Esophagus (tissue), 2 donors: Measurements from ENCODE around the gene LSM14B. TPM values are rescaled to one million over a fixed set of nuclear protein-coding genes. Genes with fewer than 3 reads are reported as not detected.

Source experiments
- H3K27ac ChIP-seq, 2 donors: one replicate each; pipeline ENCODE4 v1.5.1; 2013; ENCODE audit warnings: low read depth in 2 of 2, mild to moderate bottlenecking in 2 of 2, inconsistent platforms in 1 of 2, low read length in 1 of 2, moderate library complexity in 1 of 2
- H3K27me3 ChIP-seq, 2 donors: one replicate each; pipeline ENCODE4 v1.6.1; 2013; ENCODE audit warnings: low read length in 2 of 2, control low read depth in 1 of 2, mild to moderate bottlenecking in 1 of 2; ENCODE audit not compliant: insufficient read depth in 2 of 2, control insufficient read depth in 1 of 2
- H3K36me3 ChIP-seq, 2 donors: one replicate each; pipeline ENCODE4 v1.6.1; 2013; ENCODE audit warnings: low read length in 1 of 2; ENCODE audit not compliant: control insufficient read depth in 2 of 2, insufficient read depth in 2 of 2
- H3K4me1 ChIP-seq, 2 donors: one replicate each; pipeline ENCODE4 v1.6.1; 2013; ENCODE audit warnings: low read length in 1 of 2; ENCODE audit not compliant: control insufficient read depth in 2 of 2, insufficient read depth in 2 of 2
- H3K4me3 ChIP-seq, 2 donors: one replicate each; pipeline ENCODE4 v1.5.1; 2013; ENCODE audit warnings: low read length in 2 of 2, mild to moderate bottlenecking in 2 of 2, low read depth in 1 of 2, moderate library complexity in 1 of 2
- H3K9me3 ChIP-seq, 2 donors: one replicate each; pipeline ENCODE4 v1.6.1; 2013; ENCODE audit warnings: mild to moderate bottlenecking in 2 of 2, low read depth in 1 of 2, low read length in 1 of 2, moderate library complexity in 1 of 2; ENCODE audit not compliant: control insufficient read depth in 2 of 2, insufficient read depth in 1 of 2
- WGBS, 2 donors: extraction: QIAGEN DNeasy Blood & Tissue Kit; methylation state at CpG; one replicate each; pipeline ENCODE4 v1.1.7; 2013; 5-methylcytosine and 5-hydroxymethylcytosine counted together
- polyA plus RNA-seq, 2 donors: library from polyadenylated mRNA; stranded (reverse); fragments of 200-250 nt; gene quantifications; one replicate each; pipeline ENCODE4 v1.2.3, GENCODE V29; 2013
- donor health status: healthy with polysubstance abuse.
- donor health status: Bipolar disorder and iron deficiency.

The LSM14B gene
- polyA plus RNA-seq, 2 donors: 12.3 to 20.2 TPM

- WGBS, 2 donors: 93 to 94% methylated on average over 28 of the region's 28 CpGs
- H3K9me3 ChIP-seq: no peaks in the 10 kb centered on the region
- H3K27ac ChIP-seq: no peak overlapping the region
- H3K4me1 ChIP-seq: no peaks in the 10 kb centered on the region
- no peaks in the 10 kb centered on the region for H3K27me3 ChIP-seq
- H3K4me3 ChIP-seq: no peak overlapping the region
- peaks cover 4 to 26% of the 10 kb centered on the region in 2 donors for H3K36me3 ChIP-seq
Observed at GRCh38 chr20:62174021-62174804, 51.9 kb downstream of the LSM14B start.

- H3K36me3 ChIP-seq: peaks cover 4 to 20% of the 10 kb centered on the region in 2 donors
- 96% methylated on average over 26 of the region's 26 CpGs for WGBS, 2 donors
Observed at GRCh38 chr20:62174870-62175624, 52.8 kb downstream of the LSM14B start.

GRCh38 chr20:62175711-62176110 lies 53.4 kb downstream of the LSM14B start:
- Histone ChIP-seq H3K27me3 (no peaks in the 10 kb centered on the region), H3K36me3 (peaks cover 0 to 20% of the 10 kb centered on the region in 2 donors), H3K4me1 (no peaks in the 10 kb centered on the region), H3K27ac (no peak overlapping the region), H3K4me3 (no peak overlapping the region), H3K9me3 (no peaks in the 10 kb centered on the region)
- 94 to 96% methylated on average over 10 of the region's 10 CpGs for WGBS, 2 donors

More at GRCh38 chr20:62174870-62175624, 52.8 kb downstream of the LSM14B start:
- no peak overlapping the region for H3K4me3 ChIP-seq
- no peaks in the 10 kb centered on the region for H3K9me3 ChIP-seq
- H3K27me3 ChIP-seq: no peaks in the 10 kb centered on the region
- H3K4me1 ChIP-seq: no peaks in the 10 kb centered on the region
- no peak overlapping the region for H3K27ac ChIP-seq

GRCh38 chr20:62176866-62177265 lies 54.6 kb downstream of the LSM14B start:
- H3K4me1 ChIP-seq: no peaks in the 10 kb centered on the region
- no peak overlapping the region for H3K27ac ChIP-seq
- H3K36me3 ChIP-seq: peaks cover 0 to 20% of the 10 kb centered on the region in 2 donors
- H3K9me3 ChIP-seq: no peaks in the 10 kb centered on the region
- H3K27me3 ChIP-seq: no peaks in the 10 kb centered on the region
- WGBS, 2 donors: 88 to 90% methylated on average over 15 of the region's 15 CpGs
- no peak overlapping the region for H3K4me3 ChIP-seq

- WGBS, 2 donors: 86 to 92% methylated on average over 9 of the region's 9 CpGs
- peaks cover 0 to 20% of the 10 kb centered on the region in 2 donors for H3K36me3 ChIP-seq
- no peaks in the 10 kb centered on the region for H3K9me3 ChIP-seq
Observed at GRCh38 chr20:62177307-62177706, 55.0 kb downstream of the LSM14B start.

GRCh38 chr20:62178316-62179161 lies 56.3 kb downstream of the LSM14B start:
- Histone ChIP-seq H3K27me3 (no peaks in the 10 kb centered on the region), H3K9me3 (no peaks in the 10 kb centered on the region), H3K4me1 (no peaks in the 10 kb centered on the region), H3K36me3 (peaks cover 0 to 20% of the 10 kb centered on the region in 2 donors), H3K27ac (no peak overlapping the region), H3K4me3 (no peak overlapping the region)
- WGBS, 2 donors: 93% methylated on average over 19 of the region's 19 CpGs

More at GRCh38 chr20:62177307-62177706, 55.0 kb downstream of the LSM14B start:
- H3K4me1 ChIP-seq: no peaks in the 10 kb centered on the region
- H3K4me3 ChIP-seq: no peak overlapping the region
- no peaks in the 10 kb centered on the region for H3K27me3 ChIP-seq
- H3K27ac ChIP-seq: no peak overlapping the region

GRCh38 chr20:62179162-62179504 lies 56.9 kb downstream of the LSM14B start:
- H3K27me3 ChIP-seq: no peaks in the 10 kb centered on the region
- no peak overlapping the region for H3K27ac ChIP-seq
- no peaks in the 10 kb centered on the region for H3K9me3 ChIP-seq
- H3K4me3 ChIP-seq: no peak overlapping the region
- peaks cover 0 to 4% of the 10 kb centered on the region in 2 donors for H3K4me1 ChIP-seq
- peaks cover 0 to 18% of the 10 kb centered on the region in 2 donors for H3K36me3 ChIP-seq
- WGBS, 2 donors: 96% methylated on average over 14 of the region's 14 CpGs

- no peak overlapping the region for H3K4me3 ChIP-seq
- peaks cover 0 to 6% of the 10 kb centered on the region in 2 donors for H3K36me3 ChIP-seq
- no peaks in the 10 kb centered on the region for H3K27me3 ChIP-seq
- H3K27ac ChIP-seq: no peak overlapping the region
- H3K4me1 ChIP-seq: peaks cover 0 to 4% of the 10 kb centered on the region in 2 donors
- H3K9me3 ChIP-seq: no peaks in the 10 kb centered on the region
- WGBS, 2 donors: 88 to 90% methylated on average over 2 of the region's 2 CpGs
Observed at GRCh38 chr20:62181808-62182207, 59.5 kb downstream of the LSM14B start.
